SK-N-MC (cell line): ENCODE measurements around the gene MID1.

Experiments used
- EZH2 ChIP-seq: fragments of 200-600 bp; sonication (generic); IDR thresholded peaks from one replicate; pipeline ENCODE4 v1.6.1; 2017; ENCODE audit warnings: antibody characterized with exemption
- POLR2AphosphoS5 ChIP-seq: IDR thresholded peaks from 2 replicates; pipeline ENCODE4 v1.6.1; 2012; ENCODE audit warnings: mild to moderate bottlenecking, low read depth, low read length, borderline replicate concordance

DNA sequence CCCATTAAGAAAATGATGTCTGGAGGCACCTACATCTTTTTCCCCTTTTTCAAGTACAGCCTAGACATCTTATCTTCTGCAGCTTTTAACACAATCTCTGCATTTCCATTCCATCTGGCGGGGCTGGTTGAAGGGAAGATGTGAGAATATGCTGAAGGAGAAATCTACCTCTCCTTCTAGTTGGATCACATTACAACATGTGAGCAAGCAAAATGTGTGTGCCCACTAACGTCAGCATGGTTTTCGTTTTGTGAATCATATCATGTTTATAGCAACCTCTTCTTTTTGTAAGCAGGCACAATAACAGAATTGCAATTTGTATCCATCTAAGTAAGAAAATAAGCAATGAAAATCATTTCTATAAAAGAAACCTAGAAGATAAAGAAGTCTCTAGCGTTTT, 28.9 kb upstream of the MID1 start:
- no peak for TF ChIP-seq POLR2AphosphoS5
- no peak for TF ChIP-seq EZH2
